HG02642 (cell line): ENCODE measurements around the gene ARFGAP1.
"Not testable (repeated sequence)": the region's sequence is repeated elsewhere in the genome, so short reads cannot be mapped to it uniquely, and the experiment has no call there.

ENCODE experiments used
- ATAC-seq: cut with Tn5 transposase; IDR thresholded peaks from one replicate; pipeline ENCODE4 v1.9.1; 2021; ENCODE audit warnings: mild to moderate bottlenecking; ENCODE audit not compliant: unreplicated experiment, poor library complexity

ARFGAP1 gene

DNA sequence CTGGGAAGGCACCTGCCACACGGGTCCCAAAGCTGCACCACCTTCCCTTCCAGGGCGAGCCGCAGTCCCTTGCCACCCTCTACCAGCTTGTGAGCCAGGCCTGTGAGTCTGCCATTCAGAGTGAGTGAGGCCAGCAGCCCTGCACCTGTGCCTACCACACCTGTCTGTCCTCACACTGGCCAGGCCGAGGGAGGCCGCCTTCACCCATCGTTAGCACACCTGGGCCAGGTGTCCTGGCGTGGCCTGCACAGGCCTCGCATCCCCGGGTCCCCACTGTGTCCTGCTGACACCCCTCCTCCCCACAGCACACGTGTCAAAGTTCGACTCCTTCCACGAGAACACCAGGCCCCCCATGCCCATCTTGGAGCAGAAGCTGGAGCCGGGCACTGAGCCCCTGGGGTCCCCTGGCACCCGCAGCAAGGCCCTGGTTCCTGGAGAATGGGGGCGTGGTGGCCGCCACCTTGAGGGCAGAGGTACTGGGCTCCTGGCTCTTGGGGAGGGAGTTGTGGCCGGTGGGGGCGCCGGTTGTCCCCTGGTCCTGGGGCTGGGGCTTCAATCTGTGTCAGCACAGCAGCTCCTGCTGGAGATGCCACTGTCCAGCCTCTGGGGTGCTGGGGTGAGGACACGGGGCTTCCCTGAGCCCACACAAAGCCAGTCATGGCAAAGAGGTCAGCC, 55.5 kb downstream of the ARFGAP1 start:
- ATAC-seq: no peak

DNA sequence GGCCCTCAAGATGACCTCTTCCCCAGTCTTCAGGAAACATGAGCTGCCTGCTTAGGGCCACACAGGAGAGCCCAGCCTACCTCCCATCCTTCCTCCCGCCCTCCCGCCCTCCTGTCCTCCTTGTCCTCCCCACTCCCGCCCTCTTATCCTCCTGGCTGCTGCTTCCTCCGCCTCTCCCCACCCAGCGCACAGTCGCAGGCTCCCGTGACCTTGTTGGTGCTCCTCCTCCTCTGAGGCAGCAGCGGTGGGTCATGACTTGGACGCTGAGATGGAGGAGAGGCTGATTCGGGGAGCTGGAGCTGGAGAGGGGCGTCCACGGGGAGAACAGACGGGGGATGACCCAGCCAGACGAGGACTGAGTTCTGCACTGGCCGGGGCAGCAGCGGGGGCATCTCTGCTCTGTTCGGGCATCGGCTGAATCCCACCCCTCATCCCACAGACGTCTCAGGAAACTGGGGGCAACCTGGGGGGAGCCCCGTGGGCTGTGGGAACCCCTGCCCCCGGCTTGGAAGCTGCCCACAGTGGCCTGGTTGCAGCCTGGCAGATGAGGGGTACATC, 56.2 kb downstream of the ARFGAP1 start:
- no peak for ATAC-seq

DNA sequence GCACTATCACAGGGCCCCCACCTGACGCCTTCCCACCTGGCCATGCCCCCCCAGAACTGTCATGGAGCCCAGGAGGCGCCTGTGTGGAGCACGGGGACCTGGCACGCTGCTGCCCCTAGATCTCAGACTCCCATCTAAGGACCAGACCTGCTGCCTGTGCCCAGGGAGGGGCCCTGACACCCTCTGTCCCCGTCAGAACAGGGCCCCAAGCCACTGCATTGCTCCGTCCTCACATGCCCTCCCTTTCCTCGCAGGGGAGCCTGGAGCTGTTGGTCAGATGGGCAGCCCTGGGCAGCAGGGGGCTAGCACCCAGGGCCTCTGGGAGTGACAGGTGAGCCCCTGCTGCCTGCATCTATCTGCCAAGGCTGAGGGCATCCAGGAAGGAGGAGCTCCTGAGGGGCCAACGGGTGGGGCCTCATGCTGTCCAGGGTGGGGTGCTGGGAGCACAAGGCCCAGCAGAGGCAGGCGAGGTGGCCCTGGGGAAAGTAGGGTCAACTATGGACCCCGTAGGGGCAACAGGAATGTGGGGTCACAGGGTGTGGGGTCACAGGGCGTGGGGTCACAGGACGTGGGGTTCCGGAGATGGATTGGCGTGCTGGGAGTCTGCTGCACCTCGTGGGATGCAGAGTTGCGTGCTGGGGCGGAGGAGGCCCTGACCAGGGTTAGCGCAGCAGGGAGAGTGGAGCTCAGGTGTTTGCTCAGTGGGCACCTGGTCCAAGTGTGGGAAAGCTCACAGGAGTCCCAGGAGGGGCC, 56.9 kb downstream of the ARFGAP1 start:
- ATAC-seq: no peak

GRCh38 chr20:63330084-63330760, 57.6 kb downstream of the ARFGAP1 start:
- no peak for ATAC-seq

GRCh38 chr20:63330940-63331339, 58.3 kb downstream of the ARFGAP1 start:
- no peak for ATAC-seq

GRCh38 chr20:63331741-63332400, 59.3 kb downstream of the ARFGAP1 start:
- no peak for ATAC-seq

DNA sequence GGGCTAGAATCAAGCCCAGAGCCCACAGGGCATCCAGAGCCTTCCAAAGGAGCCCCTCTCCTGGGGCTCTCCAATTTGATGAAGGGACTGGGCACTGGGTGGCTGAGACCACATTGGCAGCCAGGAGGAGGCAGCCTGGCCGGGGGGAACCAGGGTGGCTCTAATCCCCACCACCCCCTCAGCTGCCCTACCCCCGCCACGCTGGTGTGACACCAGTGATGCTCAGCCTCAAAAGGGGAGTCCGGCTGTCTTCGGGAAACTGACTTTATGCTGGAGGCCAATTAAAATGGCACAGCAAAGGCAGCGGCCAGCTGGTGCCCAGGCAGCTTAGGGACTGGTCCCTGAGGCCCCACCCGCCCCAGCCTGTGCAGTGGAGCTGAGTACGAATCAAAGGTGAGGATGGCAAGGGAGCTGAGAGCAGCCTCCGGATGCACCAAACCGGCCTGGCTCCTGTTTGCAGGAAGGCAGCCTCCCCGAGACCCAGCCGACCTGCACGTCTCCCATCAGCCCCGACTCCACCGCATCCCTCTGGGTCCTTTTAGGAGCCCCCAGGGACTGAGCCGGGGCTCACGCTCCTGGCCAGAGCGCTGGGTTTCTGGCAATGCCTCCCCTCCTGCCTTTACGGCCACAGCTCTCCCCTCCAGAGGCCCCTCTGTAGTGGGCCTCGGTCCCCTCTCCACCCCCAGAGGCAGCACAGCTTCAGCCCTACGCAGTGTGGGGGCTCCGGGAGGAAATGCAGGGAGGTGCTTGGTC, 60.1 kb downstream of the ARFGAP1 start:
- no peak for ATAC-seq

DNA sequence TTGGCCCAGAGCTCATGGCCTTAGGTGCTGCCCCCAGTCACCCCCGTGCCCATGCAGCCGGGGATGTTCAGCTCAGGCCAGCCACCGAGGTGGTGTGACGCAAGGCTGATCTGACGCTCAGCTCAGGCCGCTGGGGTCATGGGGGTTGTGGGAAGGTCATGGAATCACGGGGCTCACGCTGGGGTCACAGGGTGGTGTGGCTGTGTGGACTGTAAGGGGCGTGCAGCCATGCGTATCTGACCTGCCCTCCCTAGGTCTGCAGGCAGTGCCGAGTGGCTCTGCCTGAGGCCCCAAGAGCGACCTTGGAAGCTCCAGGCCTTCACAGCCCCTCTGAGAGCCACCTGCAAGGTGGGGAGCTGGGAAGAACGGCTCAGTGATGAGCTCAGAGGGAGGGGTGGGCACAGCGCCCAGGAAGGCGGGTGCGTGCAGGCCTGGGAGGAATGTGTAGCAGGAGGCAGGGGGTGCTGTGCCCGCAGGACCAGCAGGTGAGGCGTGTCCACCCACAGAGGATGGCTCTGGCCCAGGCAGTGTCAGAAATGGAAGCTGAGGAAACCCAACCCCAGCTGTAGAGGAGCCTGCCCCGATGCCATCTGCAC, 60.7 kb downstream of the ARFGAP1 start:
- no peak for ATAC-seq

- no peak for ATAC-seq
Measured at GRCh38 chr20:63334356-63334755, 61.7 kb downstream of the ARFGAP1 start.

- ATAC-seq: not testable (repeated sequence)
Measured at GRCh38 chr20:63335060-63335459, 62.4 kb downstream of the ARFGAP1 start.

- no peak for ATAC-seq
Measured at GRCh38 chr20:63335711-63336110, 63.1 kb downstream of the ARFGAP1 start.

- no peak for ATAC-seq
Measured at GRCh38 chr20:63336232-63336752, 63.7 kb downstream of the ARFGAP1 start.

DNA sequence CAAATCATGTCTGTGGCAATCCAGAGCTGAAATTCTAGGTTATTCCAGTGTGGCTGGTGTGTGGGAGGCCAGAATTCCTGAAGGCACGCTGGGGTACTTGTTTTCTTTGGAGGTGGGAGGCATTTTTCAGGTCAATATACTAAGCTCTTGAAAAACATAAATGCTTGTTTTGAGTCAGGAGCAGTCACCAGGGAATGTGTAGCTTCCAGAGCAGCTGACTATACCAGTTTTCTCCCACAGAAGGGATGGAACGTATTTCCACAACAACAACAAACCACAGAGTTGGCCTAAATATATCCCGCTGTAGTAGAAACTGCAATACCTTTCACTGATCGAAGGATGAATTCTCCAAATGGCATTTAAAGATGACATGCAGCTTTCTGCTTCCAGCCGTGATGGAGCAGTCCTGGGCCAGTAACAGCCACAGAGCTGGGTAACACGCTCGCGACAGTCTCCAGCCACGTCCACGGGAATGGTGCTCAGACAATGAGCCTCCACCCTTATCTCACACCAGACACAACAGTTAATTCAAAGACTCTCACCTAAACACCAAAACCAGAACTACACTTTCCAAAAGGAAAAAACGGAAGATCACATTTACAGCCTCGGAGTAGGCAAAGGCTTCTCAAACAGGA, 65.3 kb downstream of the ARFGAP1 start:
- no peak for ATAC-seq
